ENCODE measurements around the gene HSPH1. TPM values are rescaled to one million over a fixed set of nuclear protein-coding genes. Genes with fewer than 3 reads are reported as not detected.

Gene HSPH1
- total and polyA plus RNA-seq, 2 of the 8 experiments (the other 6 are each of a cell fraction or from before 2014, with no cell fraction given) = 14.2 to 145 TPM

- TF ChIP-seq ATF2 (IDR thresholded peaks at IDR 0.05; ENCODE audit: low read length) = no peak
- no peak for TF ChIP-seq EZH2 (IDR thresholded peaks at IDR 0.05; ENCODE audit: low read depth, low read length, severe bottlenecking)
- TF ChIP-seq GTF2F1 (IDR thresholded peaks at IDR 0.05; ENCODE audit: borderline replicate concordance, low read depth, low read length) = no peak
- no peak for TF ChIP-seq CTBP2 (IDR thresholded peaks at IDR 0.05; ENCODE audit: borderline replicate concordance, insufficient read depth, insufficient read length, low read length)
- TF ChIP-seq NANOG (IDR thresholded peaks at IDR 0.05; ENCODE audit: insufficient read depth, low read depth, low read length, poor library complexity, severe bottlenecking) = no peak
- TF ChIP-seq RFX5 (IDR thresholded peaks at IDR 0.05; ENCODE audit: borderline replicate concordance, low read depth, low read length) = no peak
- TF ChIP-seq HDAC6 (IDR thresholded peaks at IDR 0.05; ENCODE audit: low read depth, low read length) = no peak
- TF ChIP-seq JUND (IDR thresholded peaks at IDR 0.05; ENCODE audit: low read length) = no peak
These were observed 64.9 kb downstream of the HSPH1 start (continued) for GRCh38 chr13:31096654-31097302.

Data from H1 (cell line).